ENCODE measurements around the gene BAZ1A.

The BAZ1A gene

DNA sequence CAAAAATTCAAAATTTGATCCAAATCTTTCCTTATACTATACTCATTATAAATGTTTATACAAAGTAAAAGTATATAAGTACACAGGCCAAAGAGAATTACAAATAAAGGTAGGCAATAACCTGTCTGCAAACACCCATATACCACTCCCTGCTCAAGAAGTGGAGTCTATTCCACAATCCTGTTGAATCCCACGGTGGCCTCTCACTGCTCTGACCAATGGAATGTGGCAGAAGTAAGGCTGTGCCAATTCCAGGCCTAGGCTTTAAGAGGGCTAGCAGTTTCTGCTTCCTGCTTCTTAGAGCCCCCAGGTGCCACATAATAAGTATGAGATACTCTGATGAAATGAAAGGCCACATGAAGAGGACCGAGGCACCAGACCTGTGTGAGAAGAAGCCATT, 80.9 kb downstream of the BAZ1A start:
- WGBS (ENCODE audit: extremely low coverage, insufficient coverage, low lambda C conversion rate): no CpG with 5 or more reads among the region's 2 CpGs
- H3K4me1 ChIP-seq (ENCODE audit: control insufficient read depth, low read depth, low read length): no peaks in the 10 kb centered on the region

DNA sequence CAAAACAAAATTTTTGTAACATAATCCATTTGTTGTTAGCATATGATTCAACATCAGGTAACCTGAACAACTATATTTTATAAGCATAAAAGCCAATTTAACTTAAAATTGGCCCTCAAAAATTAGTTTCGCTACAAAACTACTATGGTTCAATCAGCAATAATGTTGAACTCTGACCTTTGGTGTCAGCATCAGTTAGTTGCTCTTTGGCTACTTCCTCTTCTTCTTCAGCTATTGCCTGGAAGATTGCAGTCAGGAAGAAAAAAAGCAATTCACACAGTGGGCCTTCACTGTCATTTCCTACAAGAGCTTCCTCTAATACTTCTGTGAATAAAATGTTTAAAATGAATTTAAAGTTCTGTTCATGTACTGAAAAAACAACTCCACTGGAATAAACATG, 82.6 kb downstream of the BAZ1A start:
- Histone ChIP-seq H3K79me1 (ENCODE audit: low read length) (no peaks in the 10 kb centered on the region), H3K23ac (ENCODE audit: low read length) (no peak overlapping the region), H2BK5ac (ENCODE audit: low read length) (no peak overlapping the region), H3K18ac (ENCODE audit: low read length) (no peak overlapping the region), H4K5ac (ENCODE audit: low read length) (no peak overlapping the region), H3K27me3 (ENCODE audit: insufficient read depth, low read length, poor library complexity) (no peaks in the 10 kb centered on the region), H3K4me3 (ENCODE audit: low read length) (no peak overlapping the region), H3K27ac (ENCODE audit: low read depth, low read length) (no peak overlapping the region), H3K79me2 (ENCODE audit: control insufficient read depth, insufficient read depth, low read length) (no peaks in the 10 kb centered on the region), H4K8ac (ENCODE audit: low read depth, low read length) (no peak overlapping the region), H3K9ac (ENCODE audit: low read length) (no peak overlapping the region), H2BK120ac (ENCODE audit: low read depth, low read length) (no peak overlapping the region), H3K4ac (ENCODE audit: low read depth, low read length) (no peak overlapping the region), H3K56ac (ENCODE audit: low read length) (no peak overlapping the region), H3K36me3 (ENCODE audit: control insufficient read depth, insufficient read depth, low read length) (no peaks in the 10 kb centered on the region), H3K4me1 (ENCODE audit: control insufficient read depth, low read depth, low read length) (no peaks in the 10 kb centered on the region), H3K4me2 (ENCODE audit: low read length) (no peak overlapping the region), H2BK15ac (replicated peaks; ENCODE audit: low read depth) (no peak overlapping the region), H2AK5ac (ENCODE audit: low read length) (no peak overlapping the region)
- DNase-seq: no peak
- WGBS (ENCODE audit: extremely low coverage, insufficient coverage, low lambda C conversion rate): no CpG with 5 or more reads among the region's 1 CpG

More for the DNA sequence above, 80.9 kb downstream of the BAZ1A start:
- peaks cover 4% of the 10 kb centered on the region for H3K36me3 ChIP-seq (ENCODE audit: control insufficient read depth, insufficient read depth, low read length)
- no peak overlapping the region for H2BK15ac ChIP-seq (replicated peaks; ENCODE audit: low read depth)
- no peak overlapping the region for H3K27ac ChIP-seq (ENCODE audit: low read depth, low read length)
- no peak overlapping the region for H2BK5ac ChIP-seq (ENCODE audit: low read length)
- no peak overlapping the region for H4K8ac ChIP-seq (ENCODE audit: low read depth, low read length)
- H3K4me3 ChIP-seq (ENCODE audit: low read length): no peak overlapping the region
- H3K23ac ChIP-seq (ENCODE audit: low read length): no peak overlapping the region
- H3K79me2 ChIP-seq (ENCODE audit: control insufficient read depth, insufficient read depth, low read length): no peaks in the 10 kb centered on the region
- no peak overlapping the region for H4K5ac ChIP-seq (ENCODE audit: low read length)
- no peak overlapping the region for H2AK5ac ChIP-seq (ENCODE audit: low read length)
- H3K4ac ChIP-seq (ENCODE audit: low read depth, low read length): no peak overlapping the region
- no peak overlapping the region for H3K18ac ChIP-seq (ENCODE audit: low read length)
- H3K27me3 ChIP-seq (ENCODE audit: insufficient read depth, low read length, poor library complexity): no peaks in the 10 kb centered on the region
- no peak for DNase-seq
- H3K4me2 ChIP-seq (ENCODE audit: low read length): no peak overlapping the region
- H3K9ac ChIP-seq (ENCODE audit: low read length): no peak overlapping the region
- H2BK120ac ChIP-seq (ENCODE audit: low read depth, low read length): no peak overlapping the region
- no peak overlapping the region for H3K56ac ChIP-seq (ENCODE audit: low read length)
- H3K79me1 ChIP-seq (ENCODE audit: low read length): no peaks in the 10 kb centered on the region

DNA sequence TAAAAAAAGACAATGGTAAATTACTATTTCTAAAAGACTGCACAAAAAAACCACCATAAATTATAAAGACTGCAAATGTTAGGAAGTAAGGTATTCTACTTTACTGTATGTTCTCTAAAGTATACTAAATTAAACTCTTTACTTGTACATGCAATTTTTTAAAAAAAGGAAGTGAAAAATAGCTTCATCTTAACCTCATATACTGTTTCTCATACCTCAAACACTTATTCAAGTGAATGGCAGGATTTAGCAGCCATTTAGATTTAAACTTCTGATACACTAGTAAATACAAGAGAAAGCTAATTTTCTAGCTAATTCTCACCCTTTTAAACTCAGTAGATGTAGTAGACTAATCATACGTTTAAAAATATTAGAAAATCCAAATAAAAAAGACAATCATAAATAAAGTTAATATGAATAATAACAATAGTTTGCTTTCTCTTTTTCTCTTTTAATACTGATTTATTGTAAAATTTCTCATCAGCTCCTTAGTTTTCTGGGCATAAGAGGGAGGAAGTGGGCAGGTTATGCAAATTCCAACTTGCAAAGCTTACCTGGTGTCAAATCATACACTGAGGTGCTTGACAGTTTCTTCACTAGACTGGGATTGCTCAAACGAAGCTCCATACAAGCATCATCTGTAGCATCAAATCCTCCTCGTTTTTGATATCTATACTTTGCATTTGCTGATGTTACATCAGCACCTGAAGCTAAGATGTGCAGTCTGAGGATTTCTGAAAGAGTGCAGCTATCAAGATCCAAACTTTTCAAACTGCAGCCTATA, 89.7 kb downstream of the BAZ1A start:
- H3K4me2 ChIP-seq (ENCODE audit: low read length): no peak overlapping the region
- DNase-seq: no peak
- no peaks in the 10 kb centered on the region for H3K79me1 ChIP-seq (ENCODE audit: low read length)
- H2AK5ac ChIP-seq (ENCODE audit: low read length): no peak overlapping the region
- H3K4me1 ChIP-seq (ENCODE audit: control insufficient read depth, low read depth, low read length): no peaks in the 10 kb centered on the region
- no peak overlapping the region for H3K9ac ChIP-seq (ENCODE audit: low read length)
- H2BK15ac ChIP-seq (replicated peaks; ENCODE audit: low read depth): no peak overlapping the region
- no CpG with 5 or more reads among the region's 3 CpGs for WGBS (ENCODE audit: extremely low coverage, insufficient coverage, low lambda C conversion rate)
- H3K27ac ChIP-seq (ENCODE audit: low read depth, low read length): no peak overlapping the region
- H3K36me3 ChIP-seq (ENCODE audit: control insufficient read depth, insufficient read depth, low read length): peaks cover 2% of the 10 kb centered on the region
- no peaks in the 10 kb centered on the region for H3K27me3 ChIP-seq (ENCODE audit: insufficient read depth, low read length, poor library complexity)
- no peak overlapping the region for H4K8ac ChIP-seq (ENCODE audit: low read depth, low read length)
- no peak overlapping the region for H2BK120ac ChIP-seq (ENCODE audit: low read depth, low read length)
- no peak overlapping the region for H3K4me3 ChIP-seq (ENCODE audit: low read length)
- H3K56ac ChIP-seq (ENCODE audit: low read length): no peak overlapping the region
- no peaks in the 10 kb centered on the region for H3K79me2 ChIP-seq (ENCODE audit: control insufficient read depth, insufficient read depth, low read length)
- H4K5ac ChIP-seq (ENCODE audit: low read length): no peak overlapping the region
- H3K18ac ChIP-seq (ENCODE audit: low read length): no peak overlapping the region
- H2BK5ac ChIP-seq (ENCODE audit: low read length): no peak overlapping the region
- H3K4ac ChIP-seq (ENCODE audit: low read depth, low read length): no peak overlapping the region
- H3K23ac ChIP-seq (ENCODE audit: low read length): no peak overlapping the region

DNA sequence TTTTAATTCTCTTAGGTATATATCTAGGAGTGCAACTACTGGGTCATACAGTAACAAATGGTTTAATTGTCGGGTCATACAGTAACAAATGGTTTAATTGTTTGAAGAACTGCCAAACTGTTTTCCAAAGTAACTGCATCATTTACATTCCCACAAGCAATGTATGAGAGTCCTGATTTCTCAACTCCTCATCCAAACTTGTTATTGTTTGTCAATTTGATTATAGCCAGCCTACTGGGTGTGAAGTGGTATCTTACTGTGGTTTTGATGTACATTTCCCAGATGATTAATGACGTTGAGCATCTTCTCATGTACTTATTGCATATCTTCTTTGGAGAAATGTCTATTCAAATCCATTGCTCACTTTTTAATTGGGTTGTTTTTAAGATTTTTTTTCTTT, 93.1 kb downstream of the BAZ1A start:
- Histone ChIP-seq H3K4me1 (ENCODE audit: control insufficient read depth, low read depth, low read length) (no peaks in the 10 kb centered on the region), H2BK15ac (replicated peaks; ENCODE audit: low read depth) (no peak overlapping the region), H3K56ac (ENCODE audit: low read length) (no peak overlapping the region), H3K18ac (ENCODE audit: low read length) (no peak overlapping the region), H3K27me3 (ENCODE audit: insufficient read depth, low read length, poor library complexity) (no peaks in the 10 kb centered on the region), H3K4me2 (ENCODE audit: low read length) (no peak overlapping the region), H3K27ac (ENCODE audit: low read depth, low read length) (no peak overlapping the region), H3K9ac (ENCODE audit: low read length) (no peak overlapping the region), H3K4ac (ENCODE audit: low read depth, low read length) (no peak overlapping the region), H3K4me3 (ENCODE audit: low read length) (no peak overlapping the region), H2BK5ac (ENCODE audit: low read length) (no peak overlapping the region), H2BK120ac (ENCODE audit: low read depth, low read length) (no peak overlapping the region), H3K79me1 (ENCODE audit: low read length) (no peaks in the 10 kb centered on the region), H4K8ac (ENCODE audit: low read depth, low read length) (no peak overlapping the region), H3K79me2 (ENCODE audit: control insufficient read depth, insufficient read depth, low read length) (no peaks in the 10 kb centered on the region), H4K5ac (ENCODE audit: low read length) (no peak overlapping the region), H3K36me3 (ENCODE audit: control insufficient read depth, insufficient read depth, low read length) (peaks cover 2% of the 10 kb centered on the region), H2AK5ac (ENCODE audit: low read length) (no peak overlapping the region), H3K23ac (ENCODE audit: low read length) (no peak overlapping the region)
- WGBS (ENCODE audit: extremely low coverage, insufficient coverage, low lambda C conversion rate): no CpG with 5 or more reads among the region's 2 CpGs
- no peak for DNase-seq

DNA sequence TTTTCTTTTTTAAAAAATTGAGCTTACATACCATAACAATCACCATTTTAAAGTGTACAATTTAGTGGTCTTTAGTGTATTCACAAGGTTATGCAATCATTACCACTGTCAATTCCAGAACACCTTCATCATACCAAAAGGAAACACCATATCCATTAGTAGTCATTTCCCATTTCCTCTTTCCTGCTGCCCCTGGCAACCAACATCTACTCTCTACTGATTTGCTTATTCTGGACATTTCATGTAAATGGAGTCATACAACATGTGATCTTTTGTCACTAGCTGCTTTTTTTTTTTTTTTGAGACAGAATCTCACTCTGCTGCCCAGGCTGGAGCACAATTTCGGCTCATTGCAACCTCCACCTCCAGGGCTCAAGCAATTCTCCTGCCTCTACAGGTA, 93.9 kb downstream of the BAZ1A start:
- H3K36me3 ChIP-seq (ENCODE audit: control insufficient read depth, insufficient read depth, low read length): peaks cover 2% of the 10 kb centered on the region

DNA sequence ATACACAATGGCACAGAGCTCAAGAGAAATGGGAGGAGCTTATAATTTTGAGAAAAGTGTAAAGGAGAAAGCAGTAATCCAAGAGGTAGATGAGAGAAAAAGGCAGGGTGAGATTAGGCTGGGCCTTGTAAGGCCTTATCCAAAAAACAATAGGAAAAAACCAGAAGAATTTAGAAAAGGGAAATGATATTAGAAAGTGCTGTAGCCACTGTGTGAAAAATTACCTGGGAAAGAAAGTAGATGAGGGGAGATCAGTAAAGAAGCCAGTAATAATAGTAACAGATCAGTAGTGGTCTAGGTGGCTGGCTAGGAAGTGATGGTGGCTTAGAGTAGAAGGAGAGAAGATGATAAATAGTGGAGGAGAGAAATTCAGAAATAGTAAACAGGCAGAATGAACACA, 94.5 kb downstream of the BAZ1A start:
- H2AK5ac ChIP-seq (ENCODE audit: low read length): no peak overlapping the region
- no peaks in the 10 kb centered on the region for H3K79me2 ChIP-seq (ENCODE audit: control insufficient read depth, insufficient read depth, low read length)
- H3K9ac ChIP-seq (ENCODE audit: low read length): no peak overlapping the region
- no peak overlapping the region for H3K18ac ChIP-seq (ENCODE audit: low read length)
- H2BK5ac ChIP-seq (ENCODE audit: low read length): no peak overlapping the region
- no peak for DNase-seq
- no peaks in the 10 kb centered on the region for H3K4me1 ChIP-seq (ENCODE audit: control insufficient read depth, low read depth, low read length)
- H3K4ac ChIP-seq (ENCODE audit: low read depth, low read length): no peak overlapping the region
- peaks cover 3% of the 10 kb centered on the region for H3K36me3 ChIP-seq (ENCODE audit: control insufficient read depth, insufficient read depth, low read length)
- no peak overlapping the region for H3K56ac ChIP-seq (ENCODE audit: low read length)
- H3K23ac ChIP-seq (ENCODE audit: low read length): no peak overlapping the region
- H3K27ac ChIP-seq (ENCODE audit: low read depth, low read length): no peak overlapping the region
- no peak overlapping the region for H2BK120ac ChIP-seq (ENCODE audit: low read depth, low read length)
- H3K4me2 ChIP-seq (ENCODE audit: low read length): no peak overlapping the region
- H2BK15ac ChIP-seq (replicated peaks; ENCODE audit: low read depth): no peak overlapping the region
- H4K8ac ChIP-seq (ENCODE audit: low read depth, low read length): no peak overlapping the region
- no peak overlapping the region for H3K4me3 ChIP-seq (ENCODE audit: low read length)
- no peaks in the 10 kb centered on the region for H3K27me3 ChIP-seq (ENCODE audit: insufficient read depth, low read length, poor library complexity)
- H4K5ac ChIP-seq (ENCODE audit: low read length): no peak overlapping the region
- no peaks in the 10 kb centered on the region for H3K79me1 ChIP-seq (ENCODE audit: low read length)

More for the DNA sequence above, 93.9 kb downstream of the BAZ1A start:
- Histone ChIP-seq H2BK15ac (replicated peaks; ENCODE audit: low read depth) (no peak overlapping the region), H3K4me3 (ENCODE audit: low read length) (no peak overlapping the region), H3K4me1 (ENCODE audit: control insufficient read depth, low read depth, low read length) (no peaks in the 10 kb centered on the region), H4K5ac (ENCODE audit: low read length) (no peak overlapping the region), H3K27me3 (ENCODE audit: insufficient read depth, low read length, poor library complexity) (no peaks in the 10 kb centered on the region), H3K27ac (ENCODE audit: low read depth, low read length) (no peak overlapping the region), H2AK5ac (ENCODE audit: low read length) (no peak overlapping the region), H4K8ac (ENCODE audit: low read depth, low read length) (no peak overlapping the region), H3K79me1 (ENCODE audit: low read length) (no peaks in the 10 kb centered on the region), H3K23ac (ENCODE audit: low read length) (no peak overlapping the region), H3K79me2 (ENCODE audit: control insufficient read depth, insufficient read depth, low read length) (no peaks in the 10 kb centered on the region), H3K4me2 (ENCODE audit: low read length) (no peak overlapping the region), H3K56ac (ENCODE audit: low read length) (no peak overlapping the region), H3K18ac (ENCODE audit: low read length) (no peak overlapping the region), H2BK120ac (ENCODE audit: low read depth, low read length) (no peak overlapping the region), H3K9ac (ENCODE audit: low read length) (no peak overlapping the region), H2BK5ac (ENCODE audit: low read length) (no peak overlapping the region), H3K4ac (ENCODE audit: low read depth, low read length) (no peak overlapping the region)
- no CpG with 5 or more reads among the region's 1 CpG for WGBS (ENCODE audit: extremely low coverage, insufficient coverage, low lambda C conversion rate)
- DNase-seq: no peak

Measured in mesendoderm (in vitro differentiated cells).